HAP-1 (cell line): ENCODE measurements around the gene SEMA3B.
A peak's percentile ranks its signal among the peaks of the same experiment; 100 is the strongest.
"Not testable (repeated sequence)": the region's sequence is repeated elsewhere in the genome, so short reads cannot be mapped to it uniquely, and the experiment has no call there.

Source experiments
- DNase-seq, 2 experiments: peaks; one replicate each; pipeline ENCODE4 v3.0.0-alpha.2; 2016 to 2020; ENCODE audit warnings: low spot score in 2 of 2
- H3K27me3 ChIP-seq: fragments of 250-450 bp; sonication (Bioruptor Pico); 2 replicates; pipeline ENCODE4 v1.5.1; 2020; ENCODE audit warnings: low read depth, mild to moderate bottlenecking, moderate library complexity
- H3K36me3 ChIP-seq: fragments of 250-450 bp; sonication (Bioruptor Pico); replicated peaks from 2 replicates; pipeline ENCODE4 v1.5.1; 2020; ENCODE audit warnings: mild to moderate bottlenecking
- H3K4me1 ChIP-seq: fragments of 250-450 bp; sonication (Bioruptor Pico); 2 replicates; pipeline ENCODE4 v1.5.1; 2020; ENCODE audit warnings: mild to moderate bottlenecking
- H3K4me3 ChIP-seq: fragments of 250-450 bp; sonication (Bioruptor Pico); 2 replicates; pipeline ENCODE4 v1.5.1; 2020; ENCODE audit warnings: mild to moderate bottlenecking, moderate library complexity
- H3K9me3 ChIP-seq: fragments of 250-450 bp; sonication (Bioruptor Pico); 2 replicates; pipeline ENCODE4 v1.5.1; 2020; ENCODE audit warnings: mild to moderate bottlenecking, moderate library complexity
- in situ Hi-C: fragments of 300-500 bp; cut with MboI; formaldehyde crosslinking; loops from 3 replicates; pipeline ENCODE4 v1.14.3; 2020; ENCODE audit warnings: low sequenced_read_pairs, inconsistent platforms, mixed read lengths

Gene SEMA3B

DNA sequence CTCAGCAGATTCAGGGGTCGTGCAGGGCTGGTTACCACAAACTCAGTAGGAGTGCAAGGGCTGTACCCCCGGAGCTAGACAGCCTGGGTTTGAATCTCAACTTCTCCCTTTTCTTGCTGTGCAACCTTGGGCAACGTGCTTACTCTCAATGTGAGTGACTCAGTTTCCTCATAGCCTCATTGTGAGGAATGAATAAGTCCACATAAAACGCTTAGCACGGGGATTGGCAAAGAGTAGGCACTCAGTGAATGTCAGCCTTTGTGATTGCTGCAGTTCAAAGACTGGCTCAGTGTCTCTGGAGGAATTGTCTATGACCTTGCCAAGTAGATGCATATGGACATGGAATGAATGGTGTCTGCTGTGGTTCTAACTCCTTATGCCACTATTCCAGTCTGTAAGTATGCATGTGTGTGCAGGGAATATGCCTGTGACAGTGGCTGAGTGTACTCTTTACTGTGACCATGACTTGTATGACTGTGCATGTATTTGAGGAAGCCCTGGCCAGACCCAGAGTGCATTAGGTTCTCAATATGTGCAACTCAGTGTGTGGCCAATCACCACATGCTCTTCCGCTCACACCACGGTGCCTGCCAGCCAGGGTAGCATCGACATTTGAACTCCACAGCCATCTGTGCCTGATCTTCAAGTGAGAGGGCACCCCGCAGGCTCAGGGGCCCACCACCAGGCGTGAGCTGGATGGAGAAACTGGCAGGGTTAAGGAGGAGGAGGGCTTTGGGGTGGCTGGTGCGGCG is 31.2 kb downstream of the SEMA3B start:
- Histone ChIP-seq H3K4me3 (peak overlapping the region; percentile 75), H3K27me3 (no peaks in the 10 kb centered on the region), H3K9me3 (no peaks in the 10 kb centered on the region), H3K36me3 (no peaks in the 10 kb centered on the region), H3K4me1 (peaks cover 12% of the 10 kb centered on the region)
- in situ Hi-C loops: no loop called here
- no peak for DNase-seq

GRCh38 chr3:50300681-50301254 is 31.8 kb downstream of the SEMA3B start:
- Histone ChIP-seq H3K9me3 (no peaks in the 10 kb centered on the region), H3K36me3 (no peaks in the 10 kb centered on the region), H3K4me3 (no peak overlapping the region), H3K27me3 (no peaks in the 10 kb centered on the region), H3K4me1 (peaks cover 12% of the 10 kb centered on the region)
- in situ Hi-C loops: no loop called here
- DNase-seq: no peak

DNA sequence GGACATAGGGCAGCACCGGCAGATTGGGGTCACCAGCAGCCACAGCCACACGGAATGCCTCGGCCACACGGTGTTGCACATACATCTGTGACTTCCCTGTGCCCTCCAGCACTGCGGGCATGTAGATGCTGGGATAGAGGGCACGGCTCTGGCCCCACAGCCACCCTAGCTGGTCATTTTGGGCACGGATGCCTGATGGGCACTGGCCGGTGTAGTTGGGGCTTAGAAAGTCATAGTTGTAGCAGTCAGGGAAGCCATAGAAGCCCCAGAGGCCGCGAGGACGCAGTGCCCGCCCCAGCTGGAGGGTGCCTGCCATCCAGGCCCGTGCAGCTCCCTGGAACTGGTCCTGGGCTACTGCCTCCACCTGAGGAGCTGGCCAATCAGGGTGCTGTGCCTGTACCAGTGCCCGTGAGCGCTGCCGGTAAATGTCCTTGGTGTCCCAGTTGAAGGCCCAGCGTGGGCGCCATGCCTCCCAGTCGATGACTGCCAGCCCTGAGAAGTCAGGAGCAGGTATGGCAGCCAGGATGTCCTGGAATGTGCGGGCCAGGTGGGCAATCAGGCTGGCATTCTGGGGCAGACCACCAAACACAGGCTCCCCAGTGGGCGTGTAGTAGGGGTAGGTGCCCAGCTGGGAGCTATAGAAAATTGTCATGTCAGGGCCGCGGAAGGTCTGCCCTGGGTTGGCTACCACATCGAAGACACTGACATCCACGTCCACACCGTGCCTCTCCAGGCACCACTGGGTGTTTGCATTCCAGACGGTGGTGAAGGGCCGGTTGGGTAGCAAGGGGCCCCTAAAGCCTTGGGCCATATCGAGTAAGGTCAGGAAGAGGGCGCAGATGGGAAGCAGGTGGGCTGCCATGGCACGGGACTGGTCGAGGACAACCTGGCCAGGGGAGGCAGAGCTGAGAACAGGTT is 33.4 kb downstream of the SEMA3B start:
- H3K9me3 ChIP-seq: peaks cover 11% of the 10 kb centered on the region
- in situ Hi-C loops: no loop called here
- DNase-seq: no peak
- no peaks in the 10 kb centered on the region for H3K36me3 ChIP-seq
- H3K4me1 ChIP-seq: peaks cover 12% of the 10 kb centered on the region
- no peaks in the 10 kb centered on the region for H3K27me3 ChIP-seq
- no peak overlapping the region for H3K4me3 ChIP-seq

GRCh38 chr3:50303013-50303815 is 34.3 kb downstream of the SEMA3B start, which contains the start of gene HYAL1:
Gene HYAL1, minus strand, starts transcription at chr3:50303574. Its CDS starts 618 bp downstream, at chr3:50302956.
- H3K4me1 ChIP-seq: peaks cover 10% of the 10 kb centered on the region
- H3K36me3 ChIP-seq: no peaks in the 10 kb centered on the region
- DNase-seq: peak in 1 of 2 experiments; percentile 71
- H3K4me3 ChIP-seq: no peak within 1 kb of the TSS
- in situ Hi-C loops: no loop called here
- H3K27me3 ChIP-seq: no peaks in the 10 kb centered on the region
- H3K9me3 ChIP-seq: peaks cover 14% of the 10 kb centered on the region

- in situ Hi-C loops: no loop called here
- no peaks in the 10 kb centered on the region for H3K36me3 ChIP-seq
These were observed 35.7 kb downstream of the SEMA3B start for GRCh38 chr3:50304601-50305000.

GRCh38 chr3:50312041-50312440 is 43.1 kb downstream of the SEMA3B start:
- H3K27me3 ChIP-seq, DNase-seq, H3K4me3 ChIP-seq, H3K36me3 ChIP-seq, H3K4me1 ChIP-seq, in situ Hi-C loops: not testable (repeated sequence)
- H3K9me3 ChIP-seq: peaks cover 12% of the 10 kb centered on the region

More at GRCh38 chr3:50304601-50305000, 35.7 kb downstream of the SEMA3B start:
- H3K27me3 ChIP-seq: no peaks in the 10 kb centered on the region
- no peak overlapping the region for H3K4me3 ChIP-seq
- peaks cover 21% of the 10 kb centered on the region for H3K9me3 ChIP-seq
- peaks cover 8% of the 10 kb centered on the region for H3K4me1 ChIP-seq
- DNase-seq: no peak

GRCh38 chr3:50314342-50314741 is 45.4 kb downstream of the SEMA3B start:
- in situ Hi-C loops: no loop called here
- no peak for DNase-seq
- Histone ChIP-seq H3K27me3 (no peaks in the 10 kb centered on the region), H3K4me1 (no peaks in the 10 kb centered on the region), H3K36me3 (peaks cover 22% of the 10 kb centered on the region), H3K4me3 (no peak overlapping the region), H3K9me3 (no peaks in the 10 kb centered on the region)

GRCh38 chr3:50314816-50315215 is 45.9 kb downstream of the SEMA3B start:
- no peaks in the 10 kb centered on the region for H3K4me1 ChIP-seq
- no peaks in the 10 kb centered on the region for H3K27me3 ChIP-seq
- H3K36me3 ChIP-seq: peaks cover 27% of the 10 kb centered on the region
- in situ Hi-C loops: no loop called here
- DNase-seq: no peak
- H3K4me3 ChIP-seq: no peak overlapping the region
- no peaks in the 10 kb centered on the region for H3K9me3 ChIP-seq

DNA sequence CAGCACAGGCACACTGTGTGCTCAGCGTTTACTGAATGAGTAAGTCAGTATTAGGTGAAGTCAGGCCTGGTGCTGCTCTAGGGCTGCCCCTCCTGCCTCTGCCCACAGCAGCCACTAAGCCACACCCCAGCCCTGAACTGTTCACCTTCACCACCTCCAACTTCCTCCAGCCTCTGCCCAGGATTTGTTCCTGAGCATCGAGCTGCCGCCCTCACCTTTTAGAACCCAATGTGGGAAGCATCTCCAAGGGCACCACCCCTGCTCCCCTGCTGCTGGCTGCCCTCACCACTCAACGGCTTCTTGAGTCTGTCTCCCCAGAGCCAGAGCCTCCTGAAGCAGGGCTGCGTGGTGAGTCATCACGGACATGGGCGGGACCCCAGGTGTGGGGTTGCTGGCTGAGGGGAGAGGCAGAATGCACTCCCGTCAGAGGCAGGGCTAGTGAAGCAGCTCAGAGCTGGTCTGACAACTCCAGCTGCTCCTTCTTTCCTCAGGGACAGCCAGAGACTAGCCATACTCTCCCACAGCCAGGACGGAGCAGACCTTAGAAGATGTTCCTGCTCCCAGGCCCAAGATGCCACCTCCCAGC is 47.8 kb downstream of the SEMA3B start:
- Histone ChIP-seq H3K36me3 (peaks cover 33% of the 10 kb centered on the region), H3K9me3 (no peaks in the 10 kb centered on the region), H3K4me3 (no peak overlapping the region), H3K4me1 (peaks cover 7% of the 10 kb centered on the region), H3K27me3 (no peaks in the 10 kb centered on the region)
- no peak for DNase-seq
- in situ Hi-C loops: no loop called here

- peaks cover 33% of the 10 kb centered on the region for H3K36me3 ChIP-seq
- no peaks in the 10 kb centered on the region for H3K9me3 ChIP-seq
- H3K27me3 ChIP-seq: no peaks in the 10 kb centered on the region
- DNase-seq: no peak
- peaks cover 10% of the 10 kb centered on the region for H3K4me1 ChIP-seq
- in situ Hi-C loops: no loop called here
- no peak overlapping the region for H3K4me3 ChIP-seq
These were observed 48.4 kb downstream of the SEMA3B start for GRCh38 chr3:50317300-50317699.

DNA sequence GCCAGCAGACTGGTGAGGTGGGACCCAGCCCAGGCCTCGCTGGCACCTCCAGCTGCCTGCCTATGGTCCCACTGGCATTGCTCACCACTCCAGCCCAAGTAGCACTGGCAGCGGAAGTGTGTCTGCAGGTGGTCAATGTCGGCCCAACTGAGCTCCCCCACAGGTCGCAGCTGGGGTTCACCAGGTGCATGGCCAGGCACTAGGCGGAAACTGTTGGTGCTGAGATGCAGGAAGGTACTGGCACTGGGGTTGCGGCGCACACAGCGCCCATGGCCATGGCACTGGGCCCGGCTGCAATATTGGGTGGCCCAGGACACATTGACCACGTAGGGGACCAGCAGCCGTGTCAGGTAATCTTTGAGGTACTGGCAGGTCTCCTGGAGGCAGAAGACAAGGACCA is 49.2 kb downstream of the SEMA3B start:
- H3K27me3 ChIP-seq: no peaks in the 10 kb centered on the region
- in situ Hi-C loops: no loop called here
- peaks cover 33% of the 10 kb centered on the region for H3K36me3 ChIP-seq
- H3K4me3 ChIP-seq: no peak overlapping the region
- H3K9me3 ChIP-seq: no peaks in the 10 kb centered on the region
- peaks cover 10% of the 10 kb centered on the region for H3K4me1 ChIP-seq
- no peak for DNase-seq

DNA sequence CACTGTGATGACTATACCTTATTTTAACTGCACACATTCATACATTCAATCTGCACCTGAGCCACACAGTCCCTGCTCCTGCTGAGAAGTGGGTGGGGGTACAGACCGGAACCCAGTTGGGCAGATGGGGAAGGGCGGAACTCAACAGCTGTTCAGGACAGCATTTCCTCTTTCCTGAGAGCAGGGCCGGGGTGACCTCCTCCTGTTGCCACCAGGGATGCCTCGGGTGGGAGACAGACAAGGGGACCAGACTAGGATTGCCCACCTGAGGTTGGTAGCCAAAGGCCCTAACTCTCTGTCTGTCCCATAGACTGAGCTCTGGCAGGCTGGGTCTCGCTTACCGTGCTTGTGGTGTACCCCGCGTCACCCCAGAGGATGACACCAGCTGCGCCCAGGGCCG is 49.7 kb downstream of the SEMA3B start:
- in situ Hi-C loops: no loop called here
- Histone ChIP-seq H3K4me3 (no peak overlapping the region), H3K27me3 (no peaks in the 10 kb centered on the region), H3K36me3 (peaks cover 33% of the 10 kb centered on the region), H3K9me3 (no peaks in the 10 kb centered on the region), H3K4me1 (peaks cover 10% of the 10 kb centered on the region)
- no peak for DNase-seq
